ENCODE data around the gene TCF20.

- TF ChIP-seq CTCF (IDR thresholded peaks at IDR 0.05): no peak
- no peak for TF ChIP-seq POLR2AphosphoS5 (IDR thresholded peaks at IDR 0.05)
- TF ChIP-seq POLR2A (IDR thresholded peaks at IDR 0.05): no peak
Measured at GRCh38 chr22:42300259-42301076, 30.0 kb upstream of the TCF20 start.
